ENCODE measurements around the gene TEC.
"Not testable (repeated sequence)": the region's sequence is repeated elsewhere in the genome, so short reads cannot be mapped to it uniquely, and the experiment has no call there.

Gene TEC

DNA sequence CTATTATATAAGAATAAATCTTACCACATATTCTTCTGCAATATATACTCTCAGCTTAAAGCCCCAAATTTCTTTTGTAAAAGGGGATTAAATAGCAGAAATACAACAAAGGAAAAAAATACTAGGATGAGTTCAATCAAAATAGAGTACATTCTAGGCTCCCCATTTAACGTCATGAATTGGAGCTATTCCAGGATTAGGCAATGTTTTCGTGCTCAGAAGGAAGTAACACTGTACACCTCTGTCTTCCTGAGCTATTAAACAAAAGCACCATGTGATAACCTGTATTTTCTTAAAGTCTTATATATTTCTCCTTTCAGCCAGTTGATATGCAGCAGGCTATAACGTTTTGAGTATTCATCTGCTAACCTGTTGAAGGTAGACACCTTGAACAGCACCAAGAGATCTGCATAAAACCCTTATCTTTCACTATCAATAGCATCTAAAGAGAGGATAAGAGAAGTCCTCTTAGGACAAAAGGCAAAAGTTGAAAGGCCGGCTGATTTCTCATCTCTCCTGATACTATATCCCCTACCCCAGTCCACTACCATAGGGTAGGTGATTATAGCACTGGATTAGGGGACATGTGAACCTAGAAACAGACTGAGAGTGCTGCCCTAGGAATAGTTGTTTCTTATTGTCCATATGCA lies 31.5 kb downstream of the TEC start:
- no peak for DNase-seq

DNA sequence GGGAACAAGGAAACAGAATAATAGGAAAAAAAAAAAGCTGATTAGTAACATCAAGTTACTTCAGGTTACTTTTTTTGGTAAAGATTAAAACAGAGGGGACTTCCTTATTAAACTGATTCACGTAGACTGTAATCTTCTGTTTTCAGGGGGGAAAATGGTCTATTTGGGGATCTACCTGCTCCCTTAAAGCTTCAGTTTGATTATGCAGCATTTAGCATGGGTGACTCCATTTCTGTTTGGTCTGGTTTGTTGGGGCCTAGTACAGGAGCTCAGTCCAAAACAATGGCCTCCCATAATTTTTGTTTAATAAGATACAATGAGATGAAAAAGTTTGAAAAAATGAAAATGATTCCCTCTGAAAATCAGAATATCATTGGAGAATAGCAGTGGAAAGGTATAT lies 34.6 kb downstream of the TEC start:
- no peak for DNase-seq

DNA sequence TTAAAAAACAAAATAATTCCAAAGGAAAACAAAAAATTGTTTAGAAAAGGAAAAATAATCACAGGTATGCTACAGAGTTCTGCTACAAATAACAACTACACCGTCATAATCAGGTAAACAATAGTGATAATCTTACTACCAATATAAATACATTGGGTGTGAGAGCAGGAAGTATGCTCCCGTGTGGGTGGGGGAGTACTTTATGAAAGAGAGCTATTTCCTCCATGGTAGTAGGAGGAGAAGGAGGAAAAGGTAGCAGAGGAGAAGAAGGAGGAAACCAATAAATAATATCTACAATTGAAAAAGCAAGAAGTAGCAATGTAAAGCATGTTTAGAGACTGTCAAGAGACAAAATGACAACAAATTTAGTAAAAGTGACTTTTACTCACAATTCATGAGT lies 35.1 kb downstream of the TEC start:
- no peak for DNase-seq

DNA sequence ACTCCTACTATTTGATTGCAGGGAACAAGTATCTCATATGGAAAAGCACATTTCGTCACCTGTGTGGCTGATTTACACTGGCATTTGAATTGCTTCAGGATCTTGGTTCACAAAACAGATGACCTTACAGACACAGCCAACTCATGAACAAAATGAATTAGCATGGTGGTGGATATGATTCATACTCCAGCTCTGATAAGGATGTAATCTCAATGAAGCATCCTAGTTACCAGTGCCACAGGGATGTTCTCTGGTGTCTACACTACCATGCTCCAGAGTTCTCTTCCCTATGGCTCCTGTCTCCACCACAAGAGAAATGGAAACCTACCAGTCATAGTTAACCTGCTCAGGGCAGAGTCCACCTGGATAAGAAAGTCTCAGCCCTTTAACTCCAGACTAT lies 40.7 kb downstream of the TEC start:
- DNase-seq = no peak

DNA sequence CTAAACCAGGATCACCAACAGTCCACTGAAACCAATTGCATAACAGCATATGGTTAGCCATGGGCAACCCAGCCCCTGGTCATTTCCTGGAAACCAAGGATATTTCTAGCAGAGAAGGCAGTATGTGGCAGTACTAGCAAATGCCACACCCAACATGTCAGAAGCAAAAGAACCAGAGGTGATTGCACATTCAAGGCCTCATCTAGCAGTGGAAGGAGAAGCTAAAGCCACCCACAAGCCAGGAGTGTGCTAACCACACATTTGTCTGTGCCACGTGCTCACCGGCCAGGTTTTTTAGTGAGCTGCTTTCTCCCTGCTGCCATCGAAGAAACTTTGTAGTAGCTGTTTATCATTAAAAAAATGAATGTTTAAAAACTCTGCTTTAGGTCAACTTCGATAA lies 42.0 kb downstream of the TEC start:
- DNase-seq = no peak

DNA sequence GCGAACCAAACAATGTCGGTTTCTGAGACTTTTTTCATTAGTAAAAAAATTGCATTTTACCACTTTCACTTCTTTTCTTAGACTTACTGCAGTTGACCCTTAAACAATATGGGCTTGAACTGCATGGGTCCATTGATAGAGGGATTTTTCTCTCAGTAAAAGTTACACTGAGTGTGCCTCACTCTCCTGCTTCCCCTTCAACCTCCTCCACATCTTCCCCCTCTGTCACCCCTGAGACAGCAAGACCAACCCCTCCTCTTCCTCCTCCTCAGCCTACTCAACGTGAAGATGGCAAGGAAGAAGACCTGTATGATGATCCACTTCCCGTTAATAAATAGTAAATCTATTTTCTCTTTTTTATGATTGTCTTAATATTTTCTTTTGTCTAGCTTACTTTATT lies 43.4 kb downstream of the TEC start:
- DNase-seq = no peak

DNA sequence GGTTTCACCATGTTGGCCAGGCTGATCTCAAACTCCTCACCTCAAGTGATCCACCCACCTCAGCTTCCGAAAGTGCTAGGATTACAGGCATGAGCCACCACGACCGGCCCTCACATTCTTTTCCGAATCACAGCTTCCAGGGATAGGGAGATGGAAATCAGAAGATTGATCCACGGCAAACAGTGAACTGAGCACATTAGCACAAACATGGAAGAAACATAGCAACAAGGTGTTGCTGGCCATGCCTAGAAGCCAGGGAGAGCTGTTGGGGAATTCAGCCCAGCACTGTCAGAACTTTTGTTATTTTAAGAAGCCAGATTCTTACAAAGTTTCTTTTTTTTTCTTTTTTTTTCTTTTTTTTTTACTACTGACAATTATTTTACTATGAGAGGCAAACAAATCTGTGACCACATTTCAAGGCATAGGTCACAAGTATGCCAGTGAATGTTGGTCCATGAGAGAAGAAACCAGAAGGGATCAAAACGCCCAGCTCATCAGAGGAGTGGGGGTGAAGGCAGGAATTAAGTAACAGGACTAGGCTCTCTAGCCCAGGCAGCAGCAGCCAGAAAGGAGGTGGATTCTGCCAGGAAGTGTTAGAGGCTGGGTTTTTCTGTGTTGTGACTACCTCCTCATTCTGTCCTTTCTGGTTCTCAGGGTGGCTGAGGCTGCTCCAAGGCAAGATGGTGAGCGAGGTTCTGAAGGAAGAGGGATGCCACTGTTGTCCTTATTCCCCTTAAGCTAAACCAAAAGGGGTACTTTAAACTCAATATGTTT lies 44.1 kb downstream of the TEC start:
- DNase-seq = no peak

DNA sequence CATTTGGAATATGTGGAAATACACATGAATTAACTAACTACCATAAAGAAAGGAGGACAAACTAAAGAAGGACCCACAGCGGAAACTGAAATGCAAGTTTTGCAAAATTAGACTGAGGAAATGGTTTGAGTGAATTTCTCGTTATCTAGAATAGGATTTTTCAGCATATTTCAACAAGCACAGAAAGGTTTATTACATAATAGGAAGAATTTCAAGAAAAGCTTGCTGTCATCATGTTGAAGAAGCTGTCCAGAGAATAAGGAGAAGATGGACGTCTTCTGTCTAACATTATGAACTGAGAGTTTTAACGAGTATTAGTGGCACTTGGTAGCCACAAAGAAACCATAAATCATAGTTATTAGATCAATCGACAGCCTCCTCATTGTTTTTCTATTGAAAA lies 45.0 kb downstream of the TEC start:
- no peak for DNase-seq

DNA sequence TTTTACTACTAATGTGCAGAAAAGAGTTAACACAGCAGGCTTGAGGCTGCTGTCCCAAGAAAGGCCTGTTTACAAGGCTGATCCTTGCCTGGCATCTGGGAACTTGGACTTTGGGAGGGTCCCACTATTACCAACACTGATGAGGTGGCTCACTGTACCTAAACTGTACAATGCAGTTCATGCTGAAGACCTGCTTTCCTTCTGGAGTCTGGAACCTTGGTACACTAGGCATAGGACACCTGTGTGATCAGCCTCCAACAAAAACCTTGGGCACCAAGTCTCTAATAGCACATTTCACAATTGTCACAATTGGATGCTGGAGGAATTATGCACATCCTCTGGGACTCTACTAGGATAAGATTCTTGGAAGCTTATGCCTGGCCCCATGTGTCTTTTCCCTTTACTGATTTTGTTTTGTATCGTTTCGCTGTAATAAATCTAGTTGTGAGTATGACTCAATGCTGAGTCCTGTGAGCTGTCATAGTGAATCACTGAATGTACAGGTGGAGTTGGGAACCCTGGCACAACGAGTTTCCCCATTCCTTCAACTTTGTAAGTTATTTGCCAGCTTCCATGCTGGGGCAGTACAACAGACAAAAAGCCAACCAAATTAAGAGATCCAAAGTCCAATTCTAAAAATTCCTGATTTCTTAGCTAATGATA lies 45.9 kb downstream of the TEC start:
- no peak for DNase-seq

DNA sequence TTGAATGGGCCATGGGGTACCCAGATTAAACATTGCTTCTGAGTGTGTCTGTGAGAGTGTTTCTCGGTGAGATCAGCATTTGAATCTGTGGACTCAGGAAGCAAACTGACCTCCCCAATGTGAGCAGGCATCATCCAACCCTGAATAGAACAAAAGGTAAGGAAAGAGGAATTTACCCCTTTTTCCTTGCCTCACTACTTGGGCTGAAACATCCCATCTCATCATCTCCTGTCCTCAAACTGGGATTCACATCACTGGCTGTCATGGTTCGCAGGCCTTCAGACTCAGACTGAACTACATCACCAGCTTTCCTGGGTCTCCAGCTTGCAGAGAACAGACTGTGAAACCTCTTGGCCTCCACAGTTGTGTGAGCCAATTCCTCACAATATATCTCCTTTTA lies 47.1 kb downstream of the TEC start:
- no peak for DNase-seq

DNA sequence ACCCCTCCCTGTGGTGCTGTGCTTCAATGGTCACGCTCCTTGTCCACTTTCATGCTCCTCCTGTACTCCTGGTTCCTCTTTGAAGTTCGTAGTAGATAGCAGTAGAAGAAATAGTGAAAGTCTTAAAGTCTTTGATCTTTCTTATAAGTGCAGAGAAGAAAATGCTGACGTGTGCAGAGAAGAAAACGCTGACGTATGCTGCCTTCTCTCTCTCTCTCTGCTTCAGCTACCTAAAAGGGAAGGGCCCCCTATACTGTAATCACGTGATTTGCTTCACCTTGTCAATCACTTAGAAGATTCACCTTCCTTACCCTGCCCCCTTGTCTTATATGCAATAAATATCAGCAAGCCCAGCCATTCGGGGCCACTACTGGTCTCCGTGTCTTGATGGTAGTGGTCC lies 50.2 kb downstream of the TEC start:
- not testable (repeated sequence) for DNase-seq

DNA sequence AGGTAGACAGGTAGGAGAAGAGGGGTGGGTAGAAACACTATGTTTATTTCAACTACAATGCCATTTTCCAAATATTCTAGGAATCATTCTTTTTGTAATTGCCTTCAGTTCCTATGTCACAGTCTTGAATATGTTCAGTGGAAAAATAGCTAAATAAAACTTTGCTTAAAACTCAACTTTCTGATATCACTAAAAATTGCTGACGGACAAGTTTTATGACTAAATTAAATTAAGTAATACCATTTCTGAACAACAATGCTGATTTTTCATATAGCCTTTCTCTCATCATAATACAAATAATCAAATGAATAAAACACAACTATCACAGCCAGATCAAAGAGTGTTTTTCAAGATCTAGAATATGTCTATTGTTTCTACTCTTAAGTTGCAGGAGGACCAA lies 53.1 kb downstream of the TEC start:
- DNase-seq = no peak

DNA sequence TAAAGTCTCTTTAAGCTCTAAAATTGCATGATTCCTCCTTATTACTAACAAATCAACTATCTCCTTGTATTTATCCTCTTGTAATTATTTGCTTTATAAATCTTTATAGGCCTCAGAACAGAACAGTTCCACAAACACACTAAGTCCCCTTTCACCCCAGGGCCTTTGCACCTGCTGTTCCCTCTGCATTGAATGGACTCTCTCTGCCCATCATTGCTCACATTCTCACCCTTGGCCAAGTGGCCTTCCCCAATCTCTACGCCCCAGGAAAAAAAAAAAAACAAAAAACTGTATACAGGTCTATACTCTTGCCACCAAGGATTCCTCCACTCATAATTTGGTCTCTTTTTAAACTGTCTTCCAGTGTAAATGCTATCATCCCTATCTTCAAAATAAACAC lies 53.7 kb downstream of the TEC start:
- DNase-seq = no peak

DNA sequence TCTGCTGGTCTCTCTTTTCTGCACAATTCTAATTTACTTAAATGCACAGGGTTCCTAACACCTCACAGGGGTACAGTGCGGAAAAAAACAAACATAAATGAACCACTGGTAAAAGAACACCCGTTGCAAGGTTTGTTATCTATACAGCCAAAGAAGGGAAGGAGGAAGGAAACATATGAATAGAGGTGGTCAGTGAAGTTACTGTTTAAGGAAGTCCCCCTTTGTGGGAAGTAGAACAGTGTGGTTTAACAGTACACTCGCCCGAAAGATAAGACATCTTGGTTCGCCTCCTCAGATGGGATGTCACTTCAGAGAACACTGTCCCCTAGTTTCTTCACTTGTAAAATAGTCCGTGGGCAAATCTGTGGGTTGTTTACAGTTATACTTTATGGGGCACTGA lies 57.5 kb downstream of the TEC start:
- no peak for DNase-seq

DNA sequence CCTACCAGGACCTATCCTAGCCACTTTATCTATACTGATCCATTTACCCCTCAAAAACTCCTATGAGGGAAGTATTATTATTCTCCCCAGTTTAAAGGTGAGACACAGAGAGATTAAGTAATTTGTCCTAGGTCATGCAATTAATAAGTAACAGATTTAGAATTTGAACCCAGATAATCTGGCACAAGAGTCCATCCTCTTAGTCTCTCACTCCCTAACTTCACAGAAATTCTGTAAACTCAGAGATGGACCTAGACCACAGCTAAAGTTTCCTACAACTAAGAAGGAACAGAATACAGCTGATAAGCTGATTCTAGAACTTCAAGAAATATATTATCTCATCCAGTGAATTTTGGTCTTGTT lies 58.7 kb downstream of the TEC start:
- DNase-seq = no peak

DNA sequence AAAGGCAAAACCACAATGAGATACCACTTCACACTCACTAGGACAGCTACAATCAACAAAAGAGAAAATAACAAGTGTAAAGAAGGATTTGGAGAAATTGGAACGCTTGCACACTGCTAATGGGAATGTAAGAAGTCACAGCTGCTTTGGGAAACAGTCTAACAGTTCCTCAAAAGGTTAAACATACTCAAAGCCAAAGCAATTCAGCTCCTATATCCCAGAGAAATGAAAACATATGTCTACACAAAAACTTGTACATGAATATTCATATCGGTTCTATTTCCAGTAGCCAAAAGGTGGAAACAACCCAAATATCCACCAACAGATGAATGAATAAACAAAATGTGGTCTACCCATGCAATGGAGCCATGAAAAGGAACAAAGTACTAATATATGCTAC lies 64.0 kb downstream of the TEC start:
- no peak for DNase-seq

DNA sequence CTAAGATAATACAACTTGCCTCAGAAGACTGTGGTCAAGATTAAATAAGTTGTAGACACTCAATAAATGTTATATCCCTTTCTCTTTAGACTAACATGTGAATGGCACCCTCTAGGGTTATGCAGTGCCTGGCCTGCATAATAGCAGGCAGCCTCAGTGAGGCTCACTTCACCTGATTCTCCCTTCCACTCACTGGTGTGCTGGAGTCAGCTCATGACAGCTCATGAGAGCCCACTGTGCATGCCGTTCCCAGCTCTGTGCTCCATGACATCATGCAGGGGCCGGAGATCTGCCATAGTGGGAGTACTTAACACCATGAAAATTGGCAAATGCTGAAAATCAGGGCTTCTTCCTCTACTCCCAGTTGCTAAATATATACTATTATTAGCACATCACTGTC lies 64.5 kb downstream of the TEC start:
- no peak for DNase-seq

DNA sequence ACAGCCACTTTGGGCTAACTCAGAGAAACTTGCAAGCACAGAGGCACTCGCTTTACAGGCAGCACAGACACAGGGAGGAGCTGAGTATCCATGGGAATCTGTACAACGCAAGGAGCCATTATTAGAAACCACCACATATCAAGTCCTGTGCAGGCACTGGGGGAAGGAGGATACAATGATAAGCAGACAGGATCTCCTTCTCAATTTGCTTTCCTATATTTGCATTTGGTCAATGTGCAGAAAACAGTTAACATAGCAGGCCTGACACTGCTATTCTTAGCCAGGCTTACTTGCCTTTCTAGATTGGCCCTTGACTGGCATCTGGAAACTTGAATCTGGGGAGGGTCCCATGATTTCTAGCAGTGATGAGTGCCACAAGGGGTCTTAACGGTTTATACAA lies 65.8 kb downstream of the TEC start:
- no peak for DNase-seq

DNA sequence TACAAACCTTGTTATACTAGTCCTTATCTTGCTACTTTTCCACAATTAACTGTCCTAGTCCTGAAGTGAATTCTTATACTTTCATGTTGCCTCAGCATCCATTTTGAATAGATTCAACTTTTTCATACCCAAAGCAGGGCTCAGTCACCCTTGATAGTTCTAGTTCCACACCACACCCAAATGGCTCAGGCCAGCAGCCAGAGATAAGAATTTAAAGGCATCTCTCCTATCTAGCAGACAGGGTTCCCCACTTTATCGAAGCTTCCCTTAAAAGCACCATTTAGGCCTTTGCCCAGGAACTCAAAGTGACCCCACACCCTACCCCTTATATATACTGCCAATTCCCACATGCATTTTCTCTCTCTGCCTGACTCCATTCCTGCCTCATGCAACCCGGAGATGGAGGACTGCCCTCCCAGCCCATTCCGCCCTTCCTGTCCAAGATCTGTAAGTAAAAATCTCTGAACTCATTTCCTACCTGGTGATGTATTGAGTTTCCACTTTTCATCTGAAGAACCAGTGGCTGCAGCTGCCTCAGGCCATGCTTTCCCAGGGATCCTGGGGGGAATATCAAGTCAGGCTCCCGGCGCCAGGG lies 71.9 kb downstream of the TEC start:
- DNase-seq = no peak

DNA sequence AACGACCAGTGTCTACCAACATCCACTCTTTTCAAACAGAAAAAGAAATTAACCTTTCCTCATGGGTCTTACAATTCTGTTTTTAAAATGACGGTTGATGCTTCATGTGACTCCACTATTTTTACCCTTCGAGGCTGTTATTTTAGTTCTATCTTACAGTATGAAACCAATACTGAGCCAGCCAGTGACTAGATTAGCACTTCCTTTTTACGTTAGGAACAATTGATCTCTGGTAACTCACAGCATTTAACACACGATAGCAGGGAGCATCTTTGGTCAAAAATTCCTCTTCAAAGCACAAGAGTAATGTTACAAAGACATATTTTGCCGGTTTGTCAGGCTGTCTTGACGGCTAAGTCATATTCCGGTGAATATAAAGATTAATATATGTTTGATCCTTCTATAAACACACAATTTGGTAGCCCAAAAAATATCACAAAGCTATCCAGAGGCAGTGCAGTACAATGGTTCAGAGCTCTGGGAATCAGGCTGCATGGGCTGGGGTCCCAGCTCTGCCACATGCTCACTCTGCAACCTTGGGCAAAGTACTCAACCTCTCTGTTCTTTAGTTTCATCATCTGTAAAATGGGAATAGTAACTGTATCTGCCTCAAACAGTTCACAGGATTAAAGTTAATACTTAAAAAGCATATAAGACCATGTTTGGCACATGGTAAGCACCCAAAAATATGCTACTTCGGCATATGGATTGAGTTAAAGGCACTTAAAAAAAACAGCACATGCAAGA lies 72.7 kb downstream of the TEC start:
- no peak for DNase-seq

DNA sequence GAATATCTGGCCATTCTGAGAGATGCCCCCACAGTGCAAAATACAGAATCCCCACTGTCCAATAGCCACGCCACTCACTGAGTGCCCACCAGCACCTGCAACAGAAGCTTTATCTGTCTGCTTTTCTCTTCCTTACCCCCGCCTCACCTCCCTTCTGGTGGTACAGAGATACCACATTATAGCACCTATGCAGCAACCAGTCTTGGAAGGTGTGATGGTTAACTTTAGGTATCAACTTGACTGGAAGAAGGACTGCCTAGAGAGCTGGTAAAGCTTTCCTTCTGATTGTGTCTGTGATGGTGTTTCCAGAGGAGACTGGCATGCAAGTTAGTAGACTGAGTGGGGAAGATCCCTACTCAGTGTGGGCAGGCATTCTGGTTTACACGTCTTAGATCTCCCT lies 73.8 kb downstream of the TEC start:
- DNase-seq = no peak

DNA sequence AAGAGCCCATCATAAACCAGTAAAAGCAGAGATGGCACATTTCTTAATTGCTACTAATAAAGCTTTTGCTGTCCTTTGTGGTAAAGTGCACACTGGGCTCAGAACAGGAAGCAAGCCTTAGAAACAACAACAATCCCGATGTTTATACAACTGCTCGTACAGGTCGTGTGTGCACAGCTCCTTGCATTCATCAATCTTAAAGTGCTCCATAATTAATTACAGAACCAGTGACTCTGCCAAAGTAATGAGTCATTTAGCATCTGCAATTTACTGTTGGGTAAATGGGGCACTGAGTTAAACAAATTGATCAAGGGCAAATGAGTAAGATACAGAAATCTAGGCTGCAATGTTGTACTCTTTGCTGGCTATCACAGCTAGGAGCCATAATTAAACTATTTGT lies 74.3 kb downstream of the TEC start:
- no peak for DNase-seq

DNA sequence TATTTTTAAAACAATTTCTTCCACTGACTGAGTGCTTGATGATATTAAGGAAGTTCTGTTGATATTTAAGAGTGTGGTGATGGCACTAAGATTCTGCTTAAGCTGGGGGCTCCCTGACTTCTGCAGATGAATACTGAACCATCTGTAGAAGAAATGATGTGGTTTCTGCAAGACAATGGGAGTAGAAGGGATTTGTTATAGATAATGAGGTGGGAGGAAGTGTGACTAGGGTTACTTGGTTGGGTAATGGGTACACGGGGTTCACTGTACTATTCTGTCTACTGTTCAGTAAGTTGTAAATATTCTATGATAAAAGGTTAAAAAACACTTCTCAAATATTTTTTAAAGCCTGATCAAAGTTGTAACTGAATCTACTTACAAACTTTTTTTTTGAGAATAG lies 74.7 kb downstream of the TEC start:
- no peak for DNase-seq
